ENCODE measurements around the gene SACM1L. TPM values are rescaled to one million over a fixed set of nuclear protein-coding genes. Genes with fewer than 3 reads are reported as not detected.

SACM1L gene
- total RNA-seq, 1 experiment from 2014 or later: 31.6 TPM

DNA sequence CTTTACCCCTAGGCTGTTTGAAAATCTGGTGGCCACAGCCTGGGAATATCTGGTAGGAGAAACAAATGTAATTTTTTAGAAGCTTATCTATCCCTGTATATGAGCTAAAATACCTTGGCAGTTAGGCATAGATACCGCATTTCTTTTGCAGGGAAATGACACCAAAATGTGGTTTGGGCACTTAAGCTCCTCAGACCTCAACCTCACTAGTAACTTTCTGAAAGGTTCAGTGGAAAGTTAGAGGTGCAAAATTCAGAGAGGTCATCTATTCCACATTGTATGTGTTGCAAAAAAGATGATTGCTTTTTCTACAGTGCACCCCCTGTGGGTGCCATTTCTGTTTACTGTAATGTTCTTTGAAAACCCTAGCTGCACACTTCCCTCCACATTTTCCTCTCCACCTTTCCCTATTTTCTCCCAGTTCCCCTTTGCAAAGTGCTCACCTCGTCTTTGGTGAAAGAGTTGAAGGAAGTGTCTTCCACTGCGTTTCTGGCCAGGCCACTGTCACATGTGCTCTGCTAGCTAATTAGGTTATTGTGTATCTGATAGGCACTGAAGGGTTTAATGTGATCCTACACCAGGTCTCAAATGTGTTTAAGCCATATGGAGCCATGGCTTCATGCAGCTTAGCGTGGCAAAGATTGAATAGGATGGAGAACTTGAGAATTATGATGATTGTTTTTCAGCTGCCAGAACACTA is 1.3 kb downstream of the SACM1L start:
- ChIA-PET POLR2A (interaction anchor here (0.7 kb wide), 1 partner anchor 71 kb away, joined by 3 read pairs; no protein-coding TSS in a partner anchor), CTCF (no interaction called here)
- H3K4me1 ChIP-seq (ENCODE audit: control insufficient read depth, insufficient read depth, low read length): peaks cover 9% of the 10 kb centered on the region
- BruUV-seq (replicated peaks): no TSS peak
- no peak for DNase-seq (ENCODE audit: low read depth, low spot score)
- H3K4me3 ChIP-seq (ENCODE audit: low read depth in 2 of 2, low read length in 2 of 2): peak overlapping the region; percentile 78 to 92
- peaks cover 2% of the 10 kb centered on the region for H3K36me3 ChIP-seq (ENCODE audit: control insufficient read depth, insufficient read depth, low read length)
- in situ Hi-C loops (cut with HindIII; ENCODE audit: low pct_unique_long_range_greater_than_20kb, low sequenced_read_pairs) (no loop called here), intact Hi-C loops (cut with micrococcal nuclease; ENCODE audit: unreplicated experiment) (no loop called here)
- no peak for TF ChIP-seq TCF7L2 (IDR thresholded peaks at IDR 0.05; ENCODE audit: low read depth, low read length)
- no peak for TF ChIP-seq CTCF (IDR thresholded peaks at IDR 0.05)
- no peak for TF ChIP-seq POLR2AphosphoS5 (IDR thresholded peaks at IDR 0.05; ENCODE audit: low read depth, low read length)
- TF ChIP-seq SIN3A (IDR thresholded peaks at IDR 0.05; ENCODE audit: borderline replicate concordance, insufficient read depth, low read depth, low read length): no peak
- TF ChIP-seq REST (IDR thresholded peaks at IDR 0.05; ENCODE audit: insufficient read depth in 1 of 2, low read depth in 2 of 2, low read length in 1 of 2): no peak
- no peak for ATAC-seq
- H3K27ac ChIP-seq (ENCODE audit: low read length): peak overlapping the region; percentile 94
- H3K27me3 ChIP-seq (ENCODE audit: control insufficient read depth, insufficient read depth, low read length): no peaks in the 10 kb centered on the region
- H3K9me3 ChIP-seq (ENCODE audit: control insufficient read depth, insufficient read depth, low read depth, low read length): no peaks in the 10 kb centered on the region

GRCh38 chr3:45691842-45692241 is 2.6 kb downstream of the SACM1L start:
- ChIA-PET CTCF (no interaction called here), POLR2A (no interaction called here)
- Histone ChIP-seq H3K27ac (ENCODE audit: low read length) (no peak overlapping the region), H3K4me3 (ENCODE audit: low read depth in 2 of 2, low read length in 2 of 2) (no peak overlapping the region), H3K27me3 (ENCODE audit: control insufficient read depth, insufficient read depth, low read length) (no peaks in the 10 kb centered on the region), H3K4me1 (ENCODE audit: control insufficient read depth, insufficient read depth, low read length) (peaks cover 9% of the 10 kb centered on the region), H3K36me3 (ENCODE audit: control insufficient read depth, insufficient read depth, low read length) (peaks cover 2% of the 10 kb centered on the region), H3K9me3 (ENCODE audit: control insufficient read depth, insufficient read depth, low read depth, low read length) (no peaks in the 10 kb centered on the region)
- intact Hi-C loops (cut with micrococcal nuclease; ENCODE audit: unreplicated experiment): no loop called here
- TF ChIP-seq SIN3A (IDR thresholded peaks at IDR 0.05; ENCODE audit: borderline replicate concordance, insufficient read depth, low read depth, low read length): no peak
- no peak for TF ChIP-seq TCF7L2 (IDR thresholded peaks at IDR 0.05; ENCODE audit: low read depth, low read length)
- TF ChIP-seq POLR2AphosphoS5 (IDR thresholded peaks at IDR 0.05; ENCODE audit: low read depth, low read length): no peak
- TF ChIP-seq CTCF (IDR thresholded peaks at IDR 0.05): no peak
- no peak for TF ChIP-seq REST (IDR thresholded peaks at IDR 0.05; ENCODE audit: insufficient read depth in 1 of 2, low read depth in 2 of 2, low read length in 1 of 2)
- DNase-seq (ENCODE audit: low read depth, low spot score) (no peak), ATAC-seq (no peak)
- in situ Hi-C loops (cut with HindIII; ENCODE audit: low pct_unique_long_range_greater_than_20kb, low sequenced_read_pairs): no loop called here
- no TSS peak for BruUV-seq (replicated peaks)

All from Panc1 (cell line).